Smooth muscle cell (in vitro differentiated cells): ENCODE measurements around the gene YIF1B. TPM values are rescaled to one million over a fixed set of nuclear protein-coding genes. Genes with fewer than 3 reads are reported as not detected.
A peak's percentile ranks its signal among the peaks of the same experiment; 100 is the strongest.

Source experiments
- DNase-seq: peaks from one replicate; lab custom pipeline; 2025; ENCODE audit not compliant: unreplicated experiment; lab: John Stamatoyannopoulos, UW
- H2AFZ ChIP-seq: fragments of 200-600 bp; sonication (generic); 2 replicates; pipeline ENCODE4 v1.6.0; 2016; ENCODE audit warnings: antibody characterized with exemption, low read depth, mild to moderate bottlenecking
- H3F3A ChIP-seq: fragments of 200-600 bp; sonication (generic); 2 replicates; pipeline ENCODE4 v1.6.0; 2017; ENCODE audit warnings: antibody characterized with exemption, low read depth
- H3K27ac ChIP-seq: fragments of 200-600 bp; sonication (generic); 2 replicates; pipeline ENCODE4 v1.5.1; 2016; ENCODE audit warnings: low read depth, mild to moderate bottlenecking
- H3K27me3 ChIP-seq: fragments of 200-600 bp; sonication (generic); 2 replicates; pipeline ENCODE4 v1.6.1; 2016; ENCODE audit warnings: low read depth, mild to moderate bottlenecking
- H3K36me3 ChIP-seq: fragments of 200-600 bp; sonication (generic); 2 replicates; pipeline ENCODE4 v1.5.1; 2016; ENCODE audit warnings: low read depth
- H3K4me1 ChIP-seq: fragments of 200-600 bp; sonication (generic); 2 replicates; pipeline ENCODE4 v1.5.1; 2016; ENCODE audit warnings: low read depth
- H3K4me2 ChIP-seq: fragments of 200-600 bp; sonication (generic); 2 replicates; pipeline ENCODE4 v1.6.0; 2016; ENCODE audit warnings: mild to moderate bottlenecking
- H3K4me3 ChIP-seq: fragments of 200-600 bp; sonication (generic); 2 replicates; pipeline ENCODE4 v1.5.1; 2016; ENCODE audit warnings: mild to moderate bottlenecking
- H3K79me2 ChIP-seq: fragments of 200-600 bp; sonication (generic); 2 replicates; pipeline ENCODE4 v1.6.0; 2016; ENCODE audit warnings: low read depth, mild to moderate bottlenecking
- H3K9ac ChIP-seq: fragments of 200-600 bp; sonication (generic); 2 replicates; pipeline ENCODE4 v1.6.0; 2016; ENCODE audit warnings: low read depth
- H3K9me3 ChIP-seq: fragments of 200-600 bp; sonication (generic); replicated peaks from 2 replicates; pipeline ENCODE4 v1.5.1; 2016; ENCODE audit warnings: low read depth
- H4K20me1 ChIP-seq: fragments of 200-600 bp; sonication (generic); 2 replicates; pipeline ENCODE4 v1.6.0; 2016; ENCODE audit warnings: low read depth
- CTCF ChIP-seq: fragments of 200-600 bp; sonication (generic); IDR thresholded peaks from 2 replicates; pipeline ENCODE4 v1.5.1; 2017; ENCODE audit warnings: borderline replicate concordance, mild to moderate bottlenecking, antibody characterized with exemption; ENCODE audit not compliant: insufficient read depth, poor library complexity, severe bottlenecking
- WGBS: methylation state at CpG from one replicate; pipeline ENCODE4 v1.1.7; 2016; ENCODE audit warnings: low lambda C conversion rate; 5-methylcytosine and 5-hydroxymethylcytosine counted together
- polyA plus RNA-seq: library from polyadenylated mRNA; unstranded; fragments of >200 nt; fragmentation: Nextera tagmentation; extraction: Ambion mirVana; gene quantifications from 2 replicates; pipeline ENCODE4 v1.2.1, GENCODE V29; 2016
- total RNA-seq: library from RNA; depleted of rRNA; stranded (reverse); fragments of >200 nt; gene quantifications from 2 replicates; pipeline ENCODE4 v1.2.3, GENCODE V29; 2014

Gene YIF1B
- total and polyA plus RNA-seq, 2 experiments from 2014 or later, result 80.1 to 216 TPM

- Histone ChIP-seq H3K36me3 (no peaks in the 10 kb centered on the region), H3K79me2 (no peaks in the 10 kb centered on the region)
- 70% methylated on average over 9 of the region's 9 CpGs for WGBS
Observed at GRCh38 chr19:38293281-38293680, 22.5 kb downstream of the YIF1B start.

DNA sequence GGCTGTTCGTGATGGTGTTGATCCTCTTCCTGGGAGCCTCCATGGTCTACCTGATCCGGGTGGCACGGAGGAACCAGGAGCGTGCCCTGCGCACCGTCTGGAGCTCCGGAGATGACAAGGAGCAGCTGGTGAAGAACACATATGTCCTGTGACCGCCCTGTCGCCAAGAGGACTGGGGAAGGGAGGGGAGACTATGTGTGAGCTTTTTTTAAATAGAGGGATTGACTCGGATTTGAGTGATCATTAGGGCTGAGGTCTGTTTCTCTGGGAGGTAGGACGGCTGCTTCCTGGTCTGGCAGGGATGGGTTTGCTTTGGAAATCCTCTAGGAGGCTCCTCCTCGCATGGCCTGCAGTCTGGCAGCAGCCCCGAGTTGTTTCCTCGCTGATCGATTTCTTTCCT lies 23.9 kb downstream of the YIF1B start:
- H3K36me3 ChIP-seq, result no peaks in the 10 kb centered on the region
- H3F3A ChIP-seq, result no peaks in the 10 kb centered on the region
- no peaks in the 10 kb centered on the region for H3K79me2 ChIP-seq
- H3K27me3 ChIP-seq, result no peaks in the 10 kb centered on the region
- H3K4me2 ChIP-seq, result peak overlapping the region; percentile 18
- WGBS, result 54% methylated on average over 15 of the region's 15 CpGs
- H3K9me3 ChIP-seq, result no peaks in the 10 kb centered on the region
- no peaks in the 10 kb centered on the region for H4K20me1 ChIP-seq
- no peak for TF ChIP-seq CTCF
- peaks cover 6% of the 10 kb centered on the region for H3K4me1 ChIP-seq
- H3K4me3 ChIP-seq, result no peak overlapping the region
- H3K9ac ChIP-seq, result no peak overlapping the region
- no peak overlapping the region for H2AFZ ChIP-seq
- DNase-seq, result no peak
- H3K27ac ChIP-seq, result peak overlapping the region; percentile 62

More at GRCh38 chr19:38293281-38293680, 22.5 kb downstream of the YIF1B start:
- no peak for TF ChIP-seq CTCF
- H3K9me3 ChIP-seq, result no peaks in the 10 kb centered on the region
- H3K4me2 ChIP-seq, result no peak overlapping the region
- H4K20me1 ChIP-seq, result no peaks in the 10 kb centered on the region
- peaks cover 6% of the 10 kb centered on the region for H3K4me1 ChIP-seq
- H3K4me3 ChIP-seq, result no peak overlapping the region
- no peak overlapping the region for H3K27ac ChIP-seq
- DNase-seq, result no peak
- no peaks in the 10 kb centered on the region for H3K27me3 ChIP-seq
- peaks cover 3% of the 10 kb centered on the region for H3F3A ChIP-seq
- H2AFZ ChIP-seq, result no peak overlapping the region
- H3K9ac ChIP-seq, result no peak overlapping the region

- Histone ChIP-seq H3K79me2 (no peaks in the 10 kb centered on the region), H3K9ac (no peak overlapping the region), H3F3A (no peaks in the 10 kb centered on the region), H3K9me3 (no peaks in the 10 kb centered on the region), H3K4me1 (peaks cover 6% of the 10 kb centered on the region), H3K27me3 (no peaks in the 10 kb centered on the region), H4K20me1 (no peaks in the 10 kb centered on the region), H3K4me3 (no peak overlapping the region), H2AFZ (no peak overlapping the region), H3K27ac (peak overlapping the region; percentile 62), H3K36me3 (no peaks in the 10 kb centered on the region), H3K4me2 (no peak overlapping the region)
- TF ChIP-seq CTCF, result no peak
- peak; percentile 17 for DNase-seq
- 46% methylated on average over 13 of the region's 13 CpGs for WGBS
Observed at GRCh38 chr19:38290631-38291147, 25.1 kb downstream of the YIF1B start.

DNA sequence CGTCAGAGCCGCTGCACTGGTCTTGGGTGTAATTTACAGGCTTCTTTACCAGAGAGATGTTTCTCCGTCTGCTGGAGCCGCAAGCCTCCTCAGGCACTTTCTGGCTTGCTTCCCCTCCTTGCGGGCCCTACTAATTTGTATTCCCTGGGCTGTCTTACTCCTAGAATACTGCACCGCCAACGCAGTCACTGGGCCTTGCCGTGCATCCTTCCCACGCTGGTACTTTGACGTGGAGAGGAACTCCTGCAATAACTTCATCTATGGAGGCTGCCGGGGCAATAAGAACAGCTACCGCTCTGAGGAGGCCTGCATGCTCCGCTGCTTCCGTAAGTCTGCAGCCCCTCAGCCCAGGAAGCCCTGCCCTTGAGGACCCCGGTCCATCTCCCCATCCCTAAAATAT lies 25.8 kb downstream of the YIF1B start:
- H3K9me3 ChIP-seq, result no peaks in the 10 kb centered on the region
- peaks cover 6% of the 10 kb centered on the region for H3K4me1 ChIP-seq
- whole genome bisulfite sequencing, result 96% methylated on average over 15 of the region's 15 CpGs
- peaks cover 4% of the 10 kb centered on the region for H3K79me2 ChIP-seq
- no peak for DNase-seq
- H3K36me3 ChIP-seq, result no peaks in the 10 kb centered on the region
- H4K20me1 ChIP-seq, result no peaks in the 10 kb centered on the region
- no peak overlapping the region for H2AFZ ChIP-seq
- no peak overlapping the region for H3K4me3 ChIP-seq
- no peak for TF ChIP-seq CTCF
- H3F3A ChIP-seq, result no peaks in the 10 kb centered on the region
- no peaks in the 10 kb centered on the region for H3K27me3 ChIP-seq
- H3K9ac ChIP-seq, result peak overlapping the region; percentile 33
- H3K27ac ChIP-seq, result peak overlapping the region; percentile 62
- H3K4me2 ChIP-seq, result peak overlapping the region; percentile 66
